Stimulated activated CD8-positive, alpha-beta memory T cell treated with anti-CD3 and anti-CD28 coated beads, Interleukin-12 subunit alpha, Interleukin-12 subunit beta, amount 100 ng/mL, for 24 hours (primary cell): ENCODE results near the gene HOTAIR.

Experiments
- DNase-seq: peaks from one replicate; pipeline ENCODE4 v3.0.0-alpha.2; 2020; ENCODE audit errors: extremely low read depth

HOTAIR gene

DNA sequence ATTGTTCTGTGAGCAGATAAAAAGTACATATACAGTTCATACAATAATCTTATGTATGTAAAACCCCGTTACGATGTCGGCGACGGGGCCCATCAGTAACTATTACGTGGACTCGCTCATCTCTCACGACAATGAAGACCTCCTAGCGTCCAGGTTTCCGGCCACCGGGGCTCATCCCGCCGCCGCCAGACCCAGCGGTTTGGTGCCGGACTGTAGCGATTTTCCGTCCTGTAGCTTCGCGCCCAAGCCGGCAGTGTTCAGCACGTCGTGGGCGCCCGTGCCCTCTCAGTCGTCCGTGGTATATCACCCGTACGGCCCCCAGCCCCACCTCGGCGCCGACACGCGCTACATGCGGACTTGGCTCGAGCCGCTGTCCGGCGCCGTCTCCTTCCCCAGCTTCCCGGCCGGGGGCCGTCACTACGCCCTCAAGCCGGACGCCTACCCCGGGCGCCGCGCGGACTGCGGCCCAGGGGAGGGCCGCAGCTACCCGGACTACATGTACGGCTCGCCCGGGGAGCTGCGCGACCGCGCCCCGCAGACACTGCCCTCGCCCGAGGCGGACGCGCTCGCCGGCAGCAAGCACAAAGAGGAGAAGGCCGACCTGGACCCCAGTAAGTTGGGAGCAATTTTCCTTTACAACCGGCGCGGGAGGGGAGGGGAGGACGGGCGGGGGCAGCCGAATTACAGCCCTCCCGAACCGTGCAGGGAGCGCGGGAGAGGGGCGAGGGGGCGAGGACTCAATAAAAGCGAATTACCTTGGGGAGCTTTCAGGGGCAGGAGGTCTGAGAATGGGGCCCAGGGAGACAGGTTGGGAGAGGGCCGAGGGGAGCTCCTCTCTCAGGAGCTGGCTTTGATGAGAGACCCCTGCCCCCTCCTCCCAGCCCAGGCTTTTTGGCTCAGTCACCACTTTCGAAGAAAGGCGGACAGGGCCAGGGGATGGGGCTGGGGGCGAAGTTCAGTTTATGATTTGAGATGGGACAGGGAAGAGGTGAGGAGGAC lies 25.7 kb upstream of the HOTAIR start, which contains the start of gene HOXC9:
HOXC9 (plus strand) TSS at position 46 of the 999 bp plus-strand sequence; CDS start at position 74, 28 bp downstream.
- DNase-seq = no peak

- DNase-seq = no peak
Observed at GRCh38 chr12:53999559-54000115, 24.9 kb upstream of the HOTAIR start.

DNA sequence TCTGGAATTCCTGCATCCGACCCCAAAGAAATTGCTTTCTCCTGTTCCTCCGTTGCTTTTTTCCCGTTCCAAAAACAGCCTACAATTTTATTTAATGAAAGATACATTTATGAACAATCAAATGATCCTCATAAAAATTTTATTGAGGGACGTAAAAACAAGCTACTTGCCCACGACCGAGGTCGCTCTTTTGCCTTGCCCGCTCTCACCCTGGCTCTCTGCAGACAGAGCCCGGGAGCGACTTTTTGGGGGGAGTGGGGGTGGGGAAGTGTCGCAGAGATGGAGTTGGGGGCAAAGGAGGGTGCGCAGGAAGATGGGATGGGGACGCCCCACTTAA lies 24.1 kb upstream of the HOTAIR start:
- DNase-seq = no peak

GRCh38 chr12:53998110-53998899 lies 23.6 kb upstream of the HOTAIR start:
- DNase-seq = no peak

DNA sequence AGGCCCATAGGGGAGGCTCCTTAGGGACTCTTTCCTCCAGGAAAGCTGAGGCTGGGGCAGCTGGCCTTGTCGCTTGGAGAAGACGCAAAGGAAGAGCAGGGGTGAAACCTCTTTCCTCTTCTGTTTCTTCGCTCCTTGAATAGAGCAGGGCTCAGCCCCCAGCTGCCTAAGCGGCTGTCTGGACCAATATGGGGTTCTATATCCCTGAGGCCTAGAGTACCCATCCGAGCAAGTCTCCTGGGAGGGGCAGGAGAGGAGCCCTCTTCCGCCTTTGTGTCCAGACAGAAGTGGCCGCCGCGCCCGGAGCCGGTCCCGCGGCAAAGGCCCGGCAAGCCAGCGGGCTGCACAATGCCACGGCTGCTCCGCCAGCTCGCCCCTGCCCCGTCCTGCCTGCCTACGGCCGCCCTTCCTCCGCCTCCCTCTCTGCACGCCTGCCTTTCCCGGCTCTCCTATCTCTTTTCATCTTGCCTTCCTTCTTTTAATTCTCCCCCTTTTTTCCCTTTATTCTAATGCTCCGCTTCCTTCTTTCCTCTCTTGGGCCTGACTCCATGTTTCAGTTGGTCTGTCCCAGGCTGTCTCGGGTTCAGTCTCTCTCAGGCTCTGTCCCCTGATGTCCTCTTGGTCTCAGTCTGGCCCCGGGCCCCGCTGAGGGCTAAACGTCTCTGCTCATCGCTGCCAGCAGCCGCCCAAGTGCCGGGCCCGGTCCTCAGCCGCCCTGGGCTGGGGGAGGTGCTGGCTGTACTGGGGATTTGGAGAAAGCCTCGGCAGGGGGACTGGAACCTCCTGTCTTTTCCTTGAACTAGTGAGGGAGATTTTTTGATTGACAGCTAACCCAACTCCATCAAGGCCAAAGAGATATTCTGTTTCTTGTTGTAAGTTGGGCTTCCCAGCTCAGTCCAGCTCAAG lies 22.7 kb upstream of the HOTAIR start:
- DNase-seq = no peak

- no peak for DNase-seq
Observed at GRCh38 chr12:53996240-53997203, 21.8 kb upstream of the HOTAIR start.

DNA sequence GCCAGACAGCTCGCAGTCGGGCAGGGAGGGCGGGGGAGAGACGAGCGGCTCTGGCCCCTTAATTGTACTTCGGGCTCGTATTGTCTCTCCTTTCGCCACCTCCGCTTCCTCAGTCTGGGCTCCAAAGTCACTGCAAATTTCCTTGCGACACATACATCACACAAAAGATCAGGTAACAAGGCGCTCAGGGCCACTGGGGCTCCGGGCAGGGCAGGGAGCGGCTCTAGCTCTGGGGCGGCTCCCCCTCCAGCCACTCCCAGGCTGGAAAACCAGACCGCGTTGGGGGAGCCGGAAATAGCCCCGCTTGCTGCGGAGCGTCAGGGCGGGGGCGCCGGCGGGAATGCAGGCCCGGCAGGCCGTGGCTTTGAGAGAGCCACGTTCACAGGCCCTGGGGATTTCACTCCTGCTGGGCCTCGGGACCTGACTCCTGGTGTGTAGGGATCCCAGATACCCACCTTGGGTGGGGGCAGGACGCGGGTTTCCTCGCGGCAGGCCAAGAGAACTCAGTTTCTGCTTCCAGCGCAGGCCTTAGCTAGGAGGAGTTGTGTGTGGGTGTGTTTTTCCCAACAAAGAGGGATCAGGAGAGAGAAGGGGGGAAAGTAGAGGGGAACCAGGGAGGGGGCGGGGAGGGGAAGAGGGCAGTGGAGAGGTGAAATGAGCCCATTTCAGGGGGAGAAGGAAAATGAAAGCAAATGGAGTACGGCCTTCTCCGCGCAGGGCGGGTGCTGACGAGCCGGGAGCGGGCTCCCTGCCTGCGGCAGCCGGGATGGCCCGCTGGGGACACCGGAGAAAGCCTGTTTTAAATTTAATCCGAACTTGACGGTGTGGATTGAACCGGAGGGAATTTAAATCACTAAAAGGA lies 20.9 kb upstream of the HOTAIR start:
- DNase-seq = no peak

- no peak for DNase-seq
Observed at GRCh38 chr12:53995002-53995377, 20.2 kb upstream of the HOTAIR start.

GRCh38 chr12:53994264-53995001 lies 19.7 kb upstream of the HOTAIR start:
- DNase-seq = no peak

DNA sequence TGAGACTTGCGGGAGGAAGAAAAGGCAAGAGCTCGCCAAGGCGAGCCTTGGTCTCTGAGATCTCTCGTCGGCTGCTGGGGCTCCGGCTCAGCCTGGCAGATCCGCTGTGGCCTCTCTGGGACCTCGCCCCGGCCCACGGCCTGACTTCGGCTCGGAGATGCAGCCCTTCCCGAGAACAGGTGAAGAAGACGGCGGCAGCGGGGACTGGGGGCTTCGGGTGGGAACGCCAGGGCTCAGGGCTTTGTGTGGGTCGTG lies 19.2 kb upstream of the HOTAIR start:
- no peak for DNase-seq

- no peak for DNase-seq
Observed at GRCh38 chr12:53993162-53994008, 18.6 kb upstream of the HOTAIR start.

DNA sequence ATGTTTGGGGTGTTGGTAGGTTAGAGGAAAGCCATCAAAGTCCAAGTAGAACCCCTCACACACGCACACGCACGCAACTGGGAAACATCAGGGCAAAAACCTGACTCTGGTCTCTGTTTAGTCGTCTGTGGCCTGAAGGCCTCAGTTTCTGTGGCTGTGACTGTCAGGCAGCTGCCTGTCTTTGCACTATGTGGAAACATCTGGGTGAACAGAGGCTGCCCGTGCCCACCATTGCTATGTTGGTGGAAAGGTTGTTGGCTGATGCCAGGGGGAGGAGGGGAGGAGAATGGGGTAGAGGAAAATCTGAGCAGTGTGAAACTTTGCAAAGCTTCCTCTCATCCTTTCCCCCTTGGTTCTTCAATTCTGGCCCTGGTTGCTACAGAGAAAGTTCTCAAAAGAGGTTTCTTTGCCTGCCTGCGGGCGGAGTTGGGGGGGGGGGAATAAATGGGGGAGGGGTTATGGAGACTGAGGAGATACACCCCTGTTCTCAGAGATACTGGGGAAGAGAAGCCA lies 17.7 kb upstream of the HOTAIR start:
- no peak for DNase-seq

DNA sequence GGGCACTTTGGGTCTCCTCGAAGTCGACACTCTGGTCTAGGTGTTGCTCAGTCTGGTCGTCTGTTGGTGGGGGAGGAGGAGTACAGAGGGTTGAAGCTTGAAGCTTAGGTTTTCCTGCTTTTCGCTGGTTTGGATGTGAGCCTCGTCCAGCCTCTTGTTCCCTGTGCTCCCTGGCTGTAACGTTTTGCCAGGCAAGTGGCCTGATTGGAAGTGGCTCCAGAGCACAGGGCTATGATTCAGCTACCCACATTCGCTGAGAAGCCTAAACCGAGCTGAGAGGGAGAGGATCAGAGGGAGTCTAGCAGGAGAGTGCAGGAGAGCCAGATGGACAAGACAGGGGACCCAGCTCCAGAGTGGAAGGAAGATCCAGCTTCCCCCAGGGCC lies 16.3 kb upstream of the HOTAIR start:
- no peak for DNase-seq

DNA sequence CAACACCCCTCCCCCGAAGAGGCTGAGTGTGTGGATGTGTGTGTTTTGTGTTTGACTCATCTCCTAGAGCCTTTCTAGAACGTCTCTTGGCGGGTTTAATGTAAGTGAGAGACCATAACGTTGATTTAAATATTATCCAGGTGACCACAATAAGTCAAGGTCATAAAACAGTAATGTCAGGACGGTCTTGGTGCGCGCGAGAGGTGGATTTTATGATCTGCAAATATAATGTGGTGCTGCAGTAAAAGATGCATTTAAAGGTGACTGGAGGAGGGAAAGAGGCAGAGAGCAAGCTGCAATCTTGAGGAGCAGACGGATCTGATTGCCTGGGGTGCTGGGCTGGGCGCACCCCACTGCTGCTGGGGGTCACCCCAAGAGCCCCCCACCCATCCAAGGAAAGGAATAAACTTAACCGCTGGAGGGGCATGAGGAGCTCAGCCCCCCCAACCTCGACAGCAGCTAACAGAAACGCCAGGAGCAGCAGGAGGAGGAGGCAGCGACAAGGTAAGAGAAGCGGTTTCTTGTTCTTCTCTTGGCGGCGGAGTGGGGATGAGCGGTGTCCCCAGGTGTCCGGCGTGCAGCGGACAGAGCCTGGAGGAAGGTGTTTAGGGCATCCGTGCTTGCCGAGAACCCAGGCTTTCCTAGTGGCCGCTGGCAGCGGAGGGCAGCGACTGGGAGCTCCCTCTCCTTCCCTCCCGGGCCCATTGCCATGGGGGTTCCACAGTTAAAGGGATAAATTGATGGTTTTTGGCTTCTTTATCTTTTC lies 15.7 kb upstream of the HOTAIR start:
- no peak for DNase-seq

DNA sequence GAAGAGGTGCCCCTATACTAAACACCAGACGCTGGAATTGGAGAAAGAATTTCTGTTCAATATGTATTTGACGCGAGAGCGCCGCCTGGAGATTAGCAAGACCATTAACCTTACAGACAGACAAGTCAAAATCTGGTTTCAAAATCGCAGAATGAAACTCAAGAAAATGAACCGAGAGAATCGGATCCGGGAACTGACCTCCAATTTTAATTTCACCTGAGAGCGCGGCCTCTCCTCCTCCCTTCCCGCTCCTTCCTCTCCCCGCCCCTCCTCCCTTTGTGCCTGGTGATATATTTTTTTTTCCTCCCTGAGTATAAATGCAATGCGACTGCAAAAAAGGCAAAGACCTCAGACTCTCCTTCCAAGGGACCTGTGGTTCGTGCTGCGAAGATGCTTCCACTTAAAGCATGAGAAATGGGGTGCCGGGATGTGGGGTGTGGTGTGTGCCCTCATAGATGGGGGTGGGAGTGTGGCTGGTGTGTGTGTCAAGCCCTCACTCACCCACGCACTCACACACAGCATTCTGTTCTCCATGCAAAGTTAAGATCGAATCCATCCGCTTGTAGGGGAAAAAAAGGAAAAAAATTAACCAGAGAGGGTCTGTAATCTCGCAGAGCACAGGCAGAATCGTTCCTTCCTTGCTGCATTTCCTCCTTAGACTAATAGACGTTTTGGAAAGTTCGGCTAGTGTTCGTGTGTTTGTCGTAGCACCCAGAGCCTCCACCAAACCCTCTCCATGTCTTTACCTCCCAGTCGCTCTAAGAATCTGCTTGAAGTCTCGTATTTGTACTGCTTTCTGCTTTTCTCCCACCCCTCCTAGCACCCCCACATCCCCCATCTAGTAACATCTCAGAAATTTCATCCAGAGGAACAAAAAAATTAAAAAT lies 14.7 kb upstream of the HOTAIR start:
- DNase-seq = no peak
